ENCODE results near the gene BET1.

Gene BET1

DNA sequence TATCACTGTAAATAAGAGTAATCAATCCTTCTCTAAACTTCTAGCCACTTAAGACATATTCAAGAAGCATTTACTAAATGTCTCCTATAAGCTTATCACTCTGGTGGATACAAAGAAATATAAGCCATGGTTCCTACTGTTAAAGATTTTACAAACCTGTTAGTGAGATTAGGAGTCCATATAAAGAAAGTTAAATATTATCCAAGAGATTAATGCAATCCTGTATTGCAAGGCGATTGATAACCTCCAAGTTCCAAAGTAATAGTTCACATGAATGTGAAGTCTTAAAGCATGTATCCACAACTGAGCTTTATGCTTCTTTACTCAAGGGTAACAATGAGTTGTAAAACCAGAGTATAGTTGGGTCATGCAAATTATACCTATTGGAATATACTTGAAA, 12.6 kb upstream of the BET1 start:
- no peak for DNase-seq (ENCODE audit: low spot score)
- TF ChIP-seq, protein P1, sequence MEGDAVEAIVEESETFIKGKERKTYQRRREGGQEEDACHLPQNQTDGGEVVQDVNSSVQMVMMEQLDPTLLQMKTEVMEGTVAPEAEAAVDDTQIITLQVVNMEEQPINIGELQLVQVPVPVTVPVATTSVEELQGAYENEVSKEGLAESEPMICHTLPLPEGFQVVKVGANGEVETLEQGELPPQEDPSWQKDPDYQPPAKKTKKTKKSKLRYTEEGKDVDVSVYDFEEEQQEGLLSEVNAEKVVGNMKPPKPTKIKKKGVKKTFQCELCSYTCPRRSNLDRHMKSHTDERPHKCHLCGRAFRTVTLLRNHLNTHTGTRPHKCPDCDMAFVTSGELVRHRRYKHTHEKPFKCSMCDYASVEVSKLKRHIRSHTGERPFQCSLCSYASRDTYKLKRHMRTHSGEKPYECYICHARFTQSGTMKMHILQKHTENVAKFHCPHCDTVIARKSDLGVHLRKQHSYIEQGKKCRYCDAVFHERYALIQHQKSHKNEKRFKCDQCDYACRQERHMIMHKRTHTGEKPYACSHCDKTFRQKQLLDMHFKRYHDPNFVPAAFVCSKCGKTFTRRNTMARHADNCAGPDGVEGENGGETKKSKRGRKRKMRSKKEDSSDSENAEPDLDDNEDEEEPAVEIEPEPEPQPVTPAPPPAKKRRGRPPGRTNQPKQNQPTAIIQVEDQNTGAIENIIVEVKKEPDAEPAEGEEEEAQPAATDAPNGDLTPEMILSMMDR (conservative IDR thresholded peaks at IDR 0.05; ENCODE audit: low read depth): no peak
- H3K27ac ChIP-seq: no peak overlapping the region
- ChIA-PET POLR2A (ENCODE audit: low non-redundant PET) (no interaction called here), CTCF (no interaction called here)

DNA sequence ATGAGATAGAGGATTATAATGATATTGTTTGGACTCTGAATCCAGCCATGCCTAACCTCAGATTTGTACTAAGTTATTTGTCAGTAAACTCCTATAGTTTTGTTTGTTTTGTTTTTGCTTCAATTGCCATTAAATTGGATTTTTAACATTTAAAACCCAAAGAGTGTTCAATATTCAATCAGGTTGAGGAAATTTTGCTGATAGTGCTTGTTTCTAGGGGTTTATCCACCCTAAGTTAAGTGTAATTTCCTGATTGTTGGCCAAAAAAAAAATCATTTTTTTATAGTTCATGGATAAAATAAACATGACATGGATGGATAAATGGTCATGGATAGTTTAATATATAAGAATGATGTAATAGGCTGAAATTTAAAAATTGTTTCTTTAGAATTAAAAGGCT, 11.4 kb upstream of the BET1 start:
- DNase-seq (ENCODE audit: low spot score): no peak

DNA sequence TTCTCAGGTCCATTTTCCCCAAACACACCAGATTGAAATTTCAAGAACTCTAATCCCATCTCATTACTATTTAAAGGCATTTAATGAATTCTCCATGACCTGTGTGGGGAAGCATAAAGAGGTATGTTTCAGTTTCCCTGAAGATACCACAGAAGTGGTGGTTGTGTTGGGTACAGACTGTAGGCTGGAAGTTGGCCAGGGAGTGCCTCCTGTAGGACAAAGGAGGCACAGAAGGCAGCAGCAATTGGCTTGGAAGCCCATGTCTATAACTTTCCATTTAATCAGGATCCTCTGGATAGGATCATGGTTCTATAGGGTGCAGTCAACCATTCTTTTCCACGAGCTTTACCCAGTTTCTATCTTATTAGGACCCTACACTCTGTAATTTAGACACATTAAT, 8.6 kb upstream of the BET1 start:
- TF ChIP-seq, protein P1 (conservative IDR thresholded peaks at IDR 0.05; ENCODE audit: low read depth): no peak
- DNase-seq (ENCODE audit: low spot score): no peak
- ChIA-PET CTCF (interaction anchor here (0.6 kb wide), 2 partner anchors 10 to 19 kb away, joined by 3 to 8 read pairs; no protein-coding TSS in a partner anchor), POLR2A (ENCODE audit: low non-redundant PET) (no interaction called here)
- H3K27ac ChIP-seq: no peak overlapping the region

More for the DNA sequence above, 11.4 kb upstream of the BET1 start:
- TF ChIP-seq, protein P1 (conservative IDR thresholded peaks at IDR 0.05; ENCODE audit: low read depth): no peak
- ChIA-PET CTCF (no interaction called here), POLR2A (ENCODE audit: low non-redundant PET) (no interaction called here)
- no peak overlapping the region for H3K27ac ChIP-seq

DNA sequence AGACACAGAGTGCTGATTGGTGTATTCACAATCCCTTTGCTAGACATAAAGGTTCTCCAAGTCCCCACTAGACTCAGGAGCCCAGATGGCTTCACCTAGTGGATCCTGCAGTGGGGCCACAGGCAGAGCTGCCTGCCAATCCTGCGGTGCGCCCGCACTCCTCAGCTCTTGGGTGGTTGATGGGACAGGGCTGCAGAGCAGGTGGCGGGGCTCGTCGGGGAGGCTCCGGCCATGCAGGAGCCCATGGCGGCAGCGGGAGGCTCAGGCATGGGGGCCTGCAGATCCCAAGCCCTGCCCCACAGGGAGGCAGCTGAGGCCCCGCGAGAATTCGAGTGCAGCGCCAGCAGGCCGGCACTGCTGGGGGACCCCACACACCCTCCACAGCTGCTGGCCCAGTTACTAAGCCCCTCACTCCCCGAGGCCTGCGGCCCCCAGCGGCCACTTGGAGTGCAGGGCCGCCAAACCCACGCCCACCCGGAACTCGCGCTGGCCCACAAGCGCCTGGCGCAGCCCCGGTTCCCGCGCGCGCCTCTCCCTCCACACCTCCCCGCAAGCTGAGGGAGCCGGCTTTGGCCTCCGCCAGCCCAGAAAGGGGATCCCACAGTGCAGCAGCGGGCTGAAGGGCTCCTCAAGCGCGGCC, 7.7 kb upstream of the BET1 start:
- H3K27ac ChIP-seq: no peak overlapping the region
- no peak for DNase-seq (ENCODE audit: low spot score)
- ChIA-PET POLR2A (ENCODE audit: low non-redundant PET) (no interaction called here), CTCF (interaction anchor here (0.6 kb wide), 1 partner anchor 9 kb away, joined by 8 read pairs; no protein-coding TSS in a partner anchor)
- TF ChIP-seq, protein P1 (conservative IDR thresholded peaks at IDR 0.05; ENCODE audit: low read depth): no peak

DNA sequence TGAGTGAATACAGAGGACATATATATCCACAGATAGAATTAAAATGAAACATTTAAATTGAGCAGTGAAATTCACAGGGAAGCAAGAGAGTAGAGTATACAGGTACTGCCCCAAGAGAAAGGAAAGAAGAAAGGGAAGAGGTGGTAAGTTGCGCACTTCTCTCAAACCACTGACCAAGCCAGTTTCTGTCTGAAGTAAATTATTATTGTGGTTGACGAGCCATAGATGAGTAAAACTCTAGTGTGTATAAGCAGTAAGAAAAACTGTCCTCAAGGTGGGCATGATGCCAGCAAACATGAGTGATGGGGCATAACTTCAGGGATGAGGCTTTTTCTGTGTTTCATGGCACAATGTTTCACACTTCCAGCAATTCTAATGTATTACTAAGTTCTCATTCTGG, 4.4 kb upstream of the BET1 start:
- DNase-seq (ENCODE audit: low spot score): no peak
- TF ChIP-seq, protein P1 (conservative IDR thresholded peaks at IDR 0.05; ENCODE audit: low read depth): no peak
- POLR2A ChIA-PET (ENCODE audit: low non-redundant PET): no interaction called here
- CTCF ChIA-PET: no interaction called here
- no peak overlapping the region for H3K27ac ChIP-seq

DNA sequence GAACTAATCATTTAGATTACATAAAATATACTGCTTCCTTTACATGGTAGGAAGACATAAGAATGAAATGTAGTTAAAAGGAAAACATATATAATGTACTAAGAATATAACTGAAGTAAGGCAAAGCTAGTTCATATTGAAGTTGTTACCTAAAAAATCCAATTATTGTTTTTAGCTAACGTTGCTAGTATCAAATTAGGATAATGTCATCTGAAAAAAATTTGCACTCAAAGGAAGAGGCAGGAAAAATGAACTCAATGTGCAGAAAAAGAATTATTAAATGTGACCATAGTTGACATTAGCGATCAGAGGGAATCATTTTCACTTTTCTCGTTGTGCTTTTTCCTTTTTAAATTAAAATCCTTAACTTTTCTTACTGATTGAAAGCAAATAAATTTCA, 1.6 kb upstream of the BET1 start:
- TF ChIP-seq, protein P1 (conservative IDR thresholded peaks at IDR 0.05; ENCODE audit: low read depth): no peak
- no peak for DNase-seq (ENCODE audit: low spot score)
- ChIA-PET CTCF (no interaction called here), POLR2A (ENCODE audit: low non-redundant PET) (no interaction called here)
- no peak overlapping the region for H3K27ac ChIP-seq

Measured in RWPE1 (cell line).